Thoracic aorta (tissue), 2 donors: Measurements from ENCODE around the gene C1S. TPM values are rescaled to one million over a fixed set of nuclear protein-coding genes. Genes with fewer than 3 reads are reported as not detected.
"Not testable (repeated sequence)": the region's sequence is repeated elsewhere in the genome, so short reads cannot be mapped to it uniquely, and the experiment has no call there.

Experiments used
- ATAC-seq: fragments of 150-250 bp; one replicate; pipeline ENCODE4 v1.8.0; 2017; ENCODE audit warnings: low read depth; ENCODE audit not compliant: insufficient number of reproducible peaks, low FRiP score
- DNase-seq: peaks from one replicate; pipeline ENCODE4 v3.0.0-alpha.2; 2020; ENCODE audit warnings: low spot score
- H3K27ac ChIP-seq, 2 donors: fragments of 200-600 bp; sonication (generic); 1 replicate in 1 of 2; 2 replicates in 1 of 2; pipeline ENCODE4 v1.5.1; 2016; ENCODE audit warnings: mild to moderate bottlenecking in 2 of 2, moderate library complexity in 2 of 2
- H3K27me3 ChIP-seq: fragments of 200-600 bp; sonication (generic); replicated peaks from 2 replicates; pipeline ENCODE4 v1.6.0; 2016; ENCODE audit warnings: mild to moderate bottlenecking; ENCODE audit not compliant: insufficient read depth
- H3K36me3 ChIP-seq: fragments of 200-600 bp; sonication (generic); one replicate; pipeline ENCODE4 v1.5.1; 2016
- H3K4me1 ChIP-seq, 2 donors: fragments of 200-600 bp; sonication (generic); 1 replicate in 1 of 2; 2 replicates in 1 of 2; pipeline versions ENCODE4 v1.5.1 to v1.6.0; 2016; ENCODE audit warnings: low read depth in 2 of 2, mild to moderate bottlenecking in 1 of 2; ENCODE audit not compliant: control insufficient read depth in 1 of 2
- H3K4me3 ChIP-seq: fragments of 200-600 bp; sonication (generic); 2 replicates; pipeline ENCODE4 v1.5.1; 2016; ENCODE audit warnings: mild to moderate bottlenecking
- H3K9me3 ChIP-seq: fragments of 200-600 bp; sonication (generic); 2 replicates; pipeline ENCODE4 v1.5.1; 2016
- CTCF ChIP-seq: fragments of 200-600 bp; sonication (generic); IDR thresholded peaks from one replicate; pipeline ENCODE4 v1.5.1; 2019; ENCODE audit warnings: antibody characterized with exemption
- total RNA-seq, 2 donors: library from RNA; depleted of rRNA; stranded (reverse); fragments of >200 nt; gene quantifications; one replicate each; pipeline versions ENCODE4 v1.1.0 to v1.2.3, GENCODE V29; 2016

C1S gene
- total RNA-seq, 2 donors from 2014 or later: 456 to 715 TPM

- Histone ChIP-seq H3K36me3 (no peaks in the 10 kb centered on the region), H3K4me1 (no peaks in the 10 kb centered on the region), H3K9me3 (no peaks in the 10 kb centered on the region), H3K4me3 (no peak overlapping the region), H3K27me3 (no peaks in the 10 kb centered on the region), H3K27ac (no peak overlapping the region)
- TF ChIP-seq CTCF: no peak
- ATAC-seq: no peak
- no peak for DNase-seq
These were observed 14.0 kb upstream of the C1S start for GRCh38 chr12:7046383-7047105.

DNA sequence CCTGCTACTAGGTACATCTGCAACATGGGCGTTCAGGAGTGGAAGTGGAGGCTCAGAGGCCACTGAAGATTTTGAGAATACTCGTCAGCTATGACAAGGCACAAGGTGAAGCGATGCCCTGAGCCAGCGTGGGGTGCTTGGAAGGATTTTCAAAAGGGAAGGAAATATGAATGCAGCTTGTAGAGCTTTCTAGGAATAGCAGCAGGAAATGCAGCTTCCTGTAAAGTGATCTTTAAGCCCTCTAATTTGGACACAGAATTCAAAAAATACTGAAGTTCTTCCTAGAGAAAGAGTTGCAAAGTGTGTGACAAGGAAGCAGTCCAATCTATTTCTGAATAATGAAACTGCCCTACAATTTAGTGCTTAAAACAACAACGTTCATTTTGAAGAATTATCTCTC lies 13.2 kb upstream of the C1S start:
- ATAC-seq (no peak), DNase-seq (no peak)
- H3K27ac ChIP-seq: no peak overlapping the region
- H3K36me3 ChIP-seq: no peaks in the 10 kb centered on the region
- H3K4me1 ChIP-seq: no peaks in the 10 kb centered on the region
- H3K4me3 ChIP-seq: no peak overlapping the region
- no peaks in the 10 kb centered on the region for H3K9me3 ChIP-seq
- H3K27me3 ChIP-seq: no peaks in the 10 kb centered on the region
- no peak for TF ChIP-seq CTCF

DNA sequence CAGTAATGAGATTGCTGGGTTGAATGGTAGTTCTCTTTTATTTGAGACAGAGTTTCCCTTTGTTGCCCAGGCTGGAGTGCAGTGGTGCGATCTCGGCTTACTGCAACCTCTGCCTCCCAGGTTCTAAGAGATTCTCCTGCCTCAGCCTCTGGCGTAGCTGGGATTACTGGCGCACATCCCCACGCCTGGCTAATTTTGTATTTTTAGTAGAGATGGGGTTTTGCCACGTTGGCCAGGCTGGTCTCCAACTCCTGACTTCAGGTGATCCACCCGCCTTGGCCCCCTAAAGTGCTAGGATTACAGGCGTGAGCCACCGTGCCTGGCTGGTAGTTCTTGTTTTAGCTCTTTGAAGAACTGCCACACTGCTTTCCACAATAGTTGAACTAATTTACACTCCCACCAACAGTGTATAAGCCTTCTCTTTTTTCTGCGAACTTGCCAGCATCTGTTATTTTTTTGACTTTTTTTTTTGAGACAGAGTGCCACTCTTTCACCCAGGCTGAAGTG lies 11.0 kb upstream of the C1S start:
- not testable (repeated sequence) for H3K9me3 ChIP-seq, DNase-seq, H3K36me3 ChIP-seq, ATAC-seq, H3K4me1 ChIP-seq, H3K4me3 ChIP-seq, H3K27ac ChIP-seq, H3K27me3 ChIP-seq

- not testable (repeated sequence) for ATAC-seq, H3K4me1 ChIP-seq, H3K4me3 ChIP-seq, H3K27me3 ChIP-seq, H3K36me3 ChIP-seq, H3K27ac ChIP-seq, DNase-seq, H3K9me3 ChIP-seq
These were observed 10.5 kb upstream of the C1S start for GRCh38 chr12:7049973-7050372.

DNA sequence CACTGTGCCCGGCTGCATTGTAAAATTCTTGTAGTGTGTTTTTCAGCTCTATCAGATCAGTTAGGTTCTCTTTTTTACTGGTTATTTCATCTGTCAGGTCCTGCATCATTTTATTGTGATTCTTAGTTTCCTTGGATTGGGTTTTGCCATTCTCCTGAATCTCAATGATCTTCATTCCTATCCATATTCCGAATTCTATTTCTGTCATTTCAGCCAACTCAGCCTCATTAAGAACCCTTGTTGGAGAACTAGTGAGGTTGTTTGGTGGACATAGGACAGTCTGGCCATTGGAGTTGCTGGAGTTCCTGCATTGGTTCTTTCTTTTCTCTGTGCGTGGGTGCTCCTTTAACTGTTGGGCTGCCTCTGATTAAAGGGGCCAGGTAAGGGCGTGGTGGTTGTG lies 5.6 kb upstream of the C1S start:
- DNase-seq (no peak), ATAC-seq (no peak)
- H3K27ac ChIP-seq: no peak overlapping the region
- no peak for TF ChIP-seq CTCF
- no peaks in the 10 kb centered on the region for H3K27me3 ChIP-seq
- no peak overlapping the region for H3K4me3 ChIP-seq
- no peaks in the 10 kb centered on the region for H3K9me3 ChIP-seq
- H3K36me3 ChIP-seq: no peaks in the 10 kb centered on the region
- peaks cover 5 to 7% of the 10 kb centered on the region in 2 donors for H3K4me1 ChIP-seq

- H3K4me3 ChIP-seq, H3K27me3 ChIP-seq, H3K4me1 ChIP-seq, ATAC-seq, H3K9me3 ChIP-seq, H3K36me3 ChIP-seq, DNase-seq, H3K27ac ChIP-seq: not testable (repeated sequence)
These were observed 4.8 kb upstream of the C1S start for GRCh38 chr12:7055736-7056135.
